ENCODE data around the gene NEU4. TPM values are rescaled to one million over a fixed set of nuclear protein-coding genes. Genes with fewer than 3 reads are reported as not detected.
A peak's percentile ranks its signal among the peaks of the same experiment; 100 is the strongest.
"Not testable (repeated sequence)": the region's sequence is repeated elsewhere in the genome, so short reads cannot be mapped to it uniquely, and the experiment has no call there.

NEU4 gene
- total and polyA plus RNA-seq, 7 donors, result 0.36 to 66.1 (median 9.9) TPM; not detected in 1

DNA sequence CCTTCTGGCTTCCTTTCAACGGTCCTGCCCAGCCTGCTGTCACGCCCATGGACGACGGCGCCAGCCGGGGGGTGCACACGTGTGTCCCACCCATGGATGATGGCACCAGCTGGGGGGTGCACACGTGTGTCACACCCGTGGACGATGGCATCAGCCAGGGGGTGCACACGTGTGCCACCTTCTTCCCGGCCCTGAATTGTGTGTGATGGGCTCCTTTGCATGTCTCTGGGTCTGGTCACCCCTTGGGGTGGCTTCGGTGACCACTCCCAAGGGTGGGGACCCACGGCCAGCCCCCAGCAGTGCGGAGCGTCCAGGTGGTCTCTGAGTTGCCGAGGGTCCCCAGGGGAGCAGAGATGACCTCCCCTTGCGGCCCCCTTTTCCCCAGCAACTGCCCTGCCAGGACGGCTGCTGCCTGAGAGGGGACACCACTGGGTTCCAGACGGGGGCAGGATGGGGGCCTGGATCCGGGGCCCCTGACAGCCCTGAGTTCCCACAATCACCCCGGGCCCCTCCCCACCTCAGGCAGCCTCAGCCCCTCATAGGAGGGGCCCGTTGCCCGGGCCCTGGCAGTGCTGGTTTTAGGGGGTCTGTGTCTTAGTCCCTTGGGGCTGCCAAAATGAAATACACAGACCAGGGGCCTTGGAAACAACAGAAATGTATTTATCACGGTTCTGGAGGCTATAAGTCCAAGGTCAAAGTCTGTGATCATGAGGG lies 9.4 kb downstream of the NEU4 start:
- Histone ChIP-seq H3K36me3 (no peaks in the 10 kb centered on the region), H3K4me1 (no peaks in the 10 kb centered on the region), H3K9me3 (no peaks in the 10 kb centered on the region), H3K27me3 (peaks cover 0 to 51% (median 10%) of the 10 kb centered on the region in 3 donors), H3K4me3 (no peak overlapping the region), H3K27ac (no peak overlapping the region)
- DNase-seq, result peak; percentile 48
- TF ChIP-seq CTCF (IDR thresholded peaks at IDR 0.05) (no peak), POLR2A (IDR thresholded peaks at IDR 0.05) (no peak), EP300 (IDR thresholded peaks at IDR 0.05) (no peak), POLR2AphosphoS5 (IDR thresholded peaks at IDR 0.05) (no peak)
- intact Hi-C loops (cut with DNase I), result no loop called here
- WGBS, 2 donors, result 25 to 65% methylated on average over 25 of the region's 25 CpGs

- Histone ChIP-seq H3K27ac (no peak overlapping the region), H3K27me3 (peaks cover 0 to 50% (median 10%) of the 10 kb centered on the region in 3 donors), H3K9me3 (no peaks in the 10 kb centered on the region), H3K4me3 (no peak overlapping the region), H3K4me1 (no peaks in the 10 kb centered on the region), H3K36me3 (no peaks in the 10 kb centered on the region)
- TF ChIP-seq CTCF (IDR thresholded peaks at IDR 0.05), result no peak
- TF ChIP-seq POLR2AphosphoS5 (IDR thresholded peaks at IDR 0.05), result no peak
- TF ChIP-seq POLR2A (IDR thresholded peaks at IDR 0.05), result no peak
- TF ChIP-seq EP300 (IDR thresholded peaks at IDR 0.05), result no peak
- 19 to 62% methylated on average over 10 of the region's 10 CpGs for WGBS, 2 donors
- intact Hi-C loops (cut with DNase I), result no loop called here
- peak; percentile 30 for DNase-seq
Measured at GRCh38 chr2:241818943-241819270, 9.9 kb downstream of the NEU4 start.

DNA sequence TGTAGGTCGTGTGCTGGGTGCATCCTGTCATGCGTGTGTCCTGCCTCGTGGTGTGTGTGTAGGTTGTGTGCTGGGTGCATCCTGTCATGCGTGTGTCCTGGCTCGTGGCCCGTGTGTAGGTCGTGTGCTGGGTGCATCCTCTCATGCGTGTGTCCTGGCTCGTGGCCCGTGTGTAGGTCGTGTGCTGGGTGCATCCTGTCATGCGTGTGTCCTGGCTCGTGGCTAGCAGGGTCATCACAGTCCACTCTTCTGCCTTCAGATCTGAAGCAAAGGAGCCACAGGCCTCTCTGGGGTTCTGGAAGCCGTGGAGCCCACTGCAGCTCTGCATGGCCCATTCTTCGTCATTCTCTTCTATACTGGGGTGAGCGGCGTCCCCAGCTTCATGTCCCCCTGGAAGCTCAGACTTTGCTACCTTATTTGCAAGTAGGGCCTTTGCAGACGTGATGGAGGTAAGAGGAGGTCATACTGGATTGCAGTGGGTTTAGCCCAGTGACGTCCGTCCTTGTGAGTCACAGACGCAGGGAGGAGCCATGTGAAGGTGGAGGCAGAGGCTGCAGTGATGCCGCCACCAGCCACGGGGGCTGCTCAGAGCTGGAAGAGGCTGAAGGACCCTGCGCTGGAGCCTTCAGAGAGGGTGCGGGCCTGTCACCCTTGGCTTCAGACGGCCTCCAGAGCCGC lies 11.1 kb downstream of the NEU4 start:
- H3K4me1 ChIP-seq; H3K36me3 ChIP-seq; H3K9me3 ChIP-seq; H3K4me3 ChIP-seq; intact Hi-C loops (cut with DNase I); H3K27ac ChIP-seq: not testable (repeated sequence)
- DNase-seq, result peak; percentile 40
- WGBS, 2 donors, result 72 to 87% methylated on average over 27 of the region's 27 CpGs
- peaks cover 0 to 45% (median 10%) of the 10 kb centered on the region in 3 donors for H3K27me3 ChIP-seq

DNA sequence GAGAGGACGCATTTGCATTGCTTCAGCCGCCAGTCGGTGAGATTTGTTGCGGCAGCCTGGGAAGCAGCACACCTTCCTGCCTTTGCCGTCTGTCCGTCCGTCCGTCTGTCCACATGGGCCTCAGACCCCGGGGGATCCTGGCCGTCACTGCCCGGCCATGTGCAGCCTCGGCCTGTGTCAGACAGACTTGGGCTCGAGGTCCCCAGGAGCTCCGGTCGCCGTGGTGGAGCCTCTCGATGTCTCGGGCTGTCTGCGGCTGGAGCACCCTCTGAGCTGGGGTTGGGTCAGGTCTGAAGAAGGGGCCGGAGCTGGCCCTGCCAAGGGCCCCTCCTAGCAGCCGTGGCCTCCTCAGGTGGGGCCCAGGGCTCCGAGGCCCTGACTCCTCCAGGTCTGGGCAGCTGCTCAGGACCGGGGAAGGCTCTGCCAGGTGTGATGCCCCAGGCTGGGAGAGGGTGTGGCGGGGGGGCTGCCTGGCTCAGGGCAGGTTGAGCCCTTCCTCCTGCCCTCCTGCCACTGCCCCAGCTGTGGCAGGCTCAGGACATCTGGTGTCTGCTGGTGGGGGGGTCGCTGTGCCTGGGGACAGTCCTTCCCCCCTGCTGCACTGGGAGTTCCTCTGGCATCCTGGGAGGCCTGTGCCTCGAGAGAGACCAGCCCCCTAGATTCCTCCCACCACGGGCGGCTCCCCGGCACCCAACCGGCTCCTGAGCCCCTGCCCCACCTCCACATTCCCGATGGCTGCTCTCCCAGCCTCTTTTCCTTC lies 11.8 kb downstream of the NEU4 start:
- H3K4me3 ChIP-seq, result no peak overlapping the region
- H3K9me3 ChIP-seq, result no peaks in the 10 kb centered on the region
- no peaks in the 10 kb centered on the region for H3K36me3 ChIP-seq
- H3K27me3 ChIP-seq, result peaks cover 0 to 45% (median 4%) of the 10 kb centered on the region in 3 donors
- H3K27ac ChIP-seq, result no peak overlapping the region
- no peaks in the 10 kb centered on the region for H3K4me1 ChIP-seq
- intact Hi-C loops (cut with DNase I), result no loop called here
- TF ChIP-seq EP300 (IDR thresholded peaks at IDR 0.05) (no peak), CTCF (IDR thresholded peaks at IDR 0.05) (no peak), POLR2AphosphoS5 (IDR thresholded peaks at IDR 0.05) (no peak), POLR2A (IDR thresholded peaks at IDR 0.05) (no peak)
- WGBS, 2 donors, result 87 to 88% methylated on average over 31 of the region's 31 CpGs
- DNase-seq, result peak; percentile 58

Measured in sigmoid colon (tissue), 7 donors.